HG02623 (cell line): ENCODE data around the gene SSH2.
"Not testable (repeated sequence)": the region's sequence is repeated elsewhere in the genome, so short reads cannot be mapped to it uniquely, and the experiment has no call there.

ENCODE experiments used
- ATAC-seq: cut with Tn5 transposase; IDR thresholded peaks from one replicate; pipeline ENCODE4 v1.9.1; 2021; ENCODE audit warnings: moderate library complexity; ENCODE audit not compliant: unreplicated experiment

Gene SSH2

DNA sequence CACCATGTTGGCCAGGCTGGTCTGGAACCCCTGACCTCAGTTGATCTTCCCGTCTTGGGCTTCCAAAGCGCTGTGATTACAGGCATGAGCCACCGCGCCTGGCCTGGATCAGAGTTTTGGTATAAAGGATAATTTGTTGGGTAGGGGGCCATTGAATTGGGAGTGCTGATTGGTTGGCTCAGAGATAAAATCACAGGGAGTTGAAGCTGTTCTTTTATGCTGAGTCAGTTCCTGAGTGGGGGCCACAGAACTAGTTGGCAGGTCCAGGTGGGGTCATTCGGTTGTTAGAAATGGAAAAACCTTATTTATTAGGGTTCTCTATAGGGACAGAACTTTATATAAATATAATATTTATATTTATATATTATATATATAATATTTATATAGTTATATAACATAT lies 147.1 kb downstream of the SSH2 start:
- ATAC-seq: no peak

DNA sequence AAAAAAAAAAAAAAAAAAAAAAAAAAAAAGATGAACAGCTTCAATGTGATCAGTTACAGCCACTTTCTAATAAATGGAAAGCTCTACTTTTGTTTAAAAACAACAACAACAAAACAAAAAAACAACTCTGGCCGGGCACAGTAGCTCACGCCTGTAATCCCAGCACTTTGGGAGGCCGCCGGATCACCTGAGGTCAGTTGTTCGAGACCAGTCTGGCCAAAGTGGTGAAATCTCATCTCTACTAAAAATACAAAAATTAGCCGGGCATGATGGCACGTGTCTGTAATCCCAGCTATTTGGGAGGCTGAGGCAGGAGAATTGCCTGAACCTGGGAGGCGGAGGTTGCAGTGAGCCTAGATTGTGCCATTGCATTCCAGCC lies 150.2 kb downstream of the SSH2 start:
- ATAC-seq: not testable (repeated sequence)

DNA sequence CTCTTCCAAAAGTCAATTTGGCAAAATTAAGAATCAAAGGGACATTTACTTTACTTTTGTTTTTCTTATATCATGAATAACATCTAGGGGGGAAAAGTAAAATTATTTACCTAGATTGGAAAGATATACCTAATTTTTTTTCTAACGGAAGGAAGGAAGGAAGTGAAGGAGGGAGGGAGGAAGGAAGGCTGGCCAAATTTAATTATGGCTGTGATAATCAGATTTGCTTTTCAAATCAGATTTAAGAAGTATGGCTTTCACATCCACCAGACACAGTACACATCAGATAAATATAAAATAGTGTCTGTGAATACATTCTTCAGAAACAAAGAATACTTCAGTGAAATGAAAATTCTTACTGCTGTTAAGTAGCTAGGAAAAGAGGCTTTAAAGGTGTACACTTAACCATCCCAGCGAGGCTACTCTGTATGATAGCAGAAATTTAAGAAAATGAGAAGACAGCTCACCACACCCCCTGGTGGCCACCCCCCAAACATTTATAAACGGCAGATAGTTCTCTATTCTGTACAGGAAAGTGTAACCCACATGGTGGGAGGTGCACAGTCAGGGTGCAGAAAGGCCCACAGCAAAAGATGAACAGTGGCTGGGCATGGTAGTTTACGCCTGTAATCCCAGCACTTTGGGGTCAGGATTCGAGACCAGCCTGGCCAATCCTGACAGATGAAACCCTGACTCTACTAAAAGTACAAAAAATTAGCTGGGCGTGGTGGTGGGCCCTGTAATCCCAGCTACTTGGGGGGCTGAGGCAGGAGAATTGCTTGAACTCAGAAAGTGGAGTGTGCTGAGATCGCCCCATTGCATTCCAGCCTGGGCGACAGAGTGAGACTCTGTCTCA lies 150.8 kb downstream of the SSH2 start:
- no peak for ATAC-seq

DNA sequence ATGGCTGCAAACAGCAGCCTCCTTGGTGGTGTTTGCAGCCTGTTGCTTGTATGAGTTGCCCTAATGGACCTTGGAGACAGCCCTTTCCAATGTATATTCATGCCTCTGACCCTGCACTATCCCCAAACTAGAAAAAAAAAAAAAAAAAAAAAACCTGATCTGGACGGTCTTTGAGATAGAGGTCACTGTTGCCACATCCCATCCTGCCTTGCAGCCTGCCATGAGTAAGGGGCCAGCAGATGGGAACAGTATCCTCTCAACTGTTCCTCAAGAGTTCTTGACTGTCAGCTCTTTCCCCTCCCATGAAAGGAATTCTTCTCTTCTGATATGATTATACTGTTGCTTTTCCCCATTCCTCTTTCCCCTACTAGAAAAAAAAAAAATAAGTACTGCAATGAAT lies 152.4 kb downstream of the SSH2 start:
- ATAC-seq: no peak

DNA sequence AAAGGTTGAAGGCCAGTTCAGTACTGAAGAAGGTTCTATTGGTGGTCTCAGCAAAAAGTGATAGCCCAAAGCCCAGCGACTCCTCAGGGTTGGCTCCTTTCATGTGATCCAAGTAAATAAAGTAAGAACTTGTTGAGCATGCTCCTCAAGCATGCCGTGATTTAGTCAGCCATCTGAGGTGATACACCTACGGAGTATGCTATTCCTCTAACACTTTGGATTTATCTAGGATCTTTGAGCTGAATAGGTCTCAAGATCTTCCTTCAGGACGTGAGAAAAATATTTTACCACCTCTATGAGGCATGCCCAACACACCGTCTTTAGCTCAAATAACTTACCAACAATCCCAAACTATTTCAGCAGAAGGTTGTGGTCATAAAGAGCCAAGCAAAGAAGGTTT lies 154.0 kb downstream of the SSH2 start:
- no peak for ATAC-seq

DNA sequence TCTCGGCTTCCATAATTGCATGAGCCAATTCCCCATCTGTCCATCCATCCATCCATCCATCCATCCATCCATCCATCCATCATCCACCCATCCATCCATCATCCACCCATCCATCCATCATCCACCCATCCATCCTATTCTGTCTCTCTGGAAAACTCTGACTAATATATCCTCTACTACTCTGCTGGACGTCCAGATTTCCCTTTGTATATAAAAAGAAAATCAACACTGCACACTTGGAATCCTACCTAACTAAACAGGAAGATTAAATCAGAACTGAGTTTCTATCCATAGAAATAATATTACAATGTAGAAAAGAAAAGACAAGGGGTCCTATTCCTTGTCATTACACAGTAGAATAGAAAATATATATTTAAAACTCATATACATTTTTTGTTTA lies 157.0 kb downstream of the SSH2 start:
- no peak for ATAC-seq

DNA sequence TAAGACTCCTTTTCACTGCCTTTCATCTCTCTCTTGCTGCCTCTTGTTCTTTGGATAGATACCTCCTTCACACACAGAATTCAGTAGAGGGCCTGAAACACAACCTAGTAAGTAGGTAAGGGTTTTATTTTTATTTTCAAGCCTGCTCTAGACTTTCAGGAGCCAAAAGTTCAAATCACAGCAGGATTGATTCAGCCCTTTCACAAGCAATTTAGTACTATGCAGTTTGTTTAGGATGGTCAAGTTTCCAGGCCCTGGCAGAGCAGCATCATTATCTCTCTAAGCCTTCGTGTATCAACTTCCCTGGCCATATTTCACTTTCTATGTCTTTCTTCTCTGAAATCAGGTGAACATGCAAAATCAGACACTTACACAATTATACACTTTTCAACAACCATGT lies 158.5 kb downstream of the SSH2 start:
- ATAC-seq: no peak

DNA sequence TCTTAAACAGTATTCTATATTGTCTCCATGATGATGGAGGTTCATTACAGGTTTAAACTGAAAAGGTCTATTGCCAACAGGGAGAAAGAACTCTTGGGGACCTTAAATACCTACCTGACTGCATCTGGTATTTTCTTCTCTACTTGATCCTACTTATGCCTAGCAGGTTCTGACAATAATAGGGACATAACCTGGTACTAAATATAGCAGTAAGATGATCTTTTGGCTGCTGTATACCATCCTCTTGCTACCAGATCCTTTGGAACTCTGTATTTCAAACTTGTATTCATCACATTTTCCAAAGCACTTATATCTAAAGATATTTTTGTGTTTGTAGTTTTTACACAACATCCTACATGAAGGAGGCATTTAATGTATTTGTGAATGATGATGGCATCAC lies 160.8 kb downstream of the SSH2 start:
- no peak for ATAC-seq

DNA sequence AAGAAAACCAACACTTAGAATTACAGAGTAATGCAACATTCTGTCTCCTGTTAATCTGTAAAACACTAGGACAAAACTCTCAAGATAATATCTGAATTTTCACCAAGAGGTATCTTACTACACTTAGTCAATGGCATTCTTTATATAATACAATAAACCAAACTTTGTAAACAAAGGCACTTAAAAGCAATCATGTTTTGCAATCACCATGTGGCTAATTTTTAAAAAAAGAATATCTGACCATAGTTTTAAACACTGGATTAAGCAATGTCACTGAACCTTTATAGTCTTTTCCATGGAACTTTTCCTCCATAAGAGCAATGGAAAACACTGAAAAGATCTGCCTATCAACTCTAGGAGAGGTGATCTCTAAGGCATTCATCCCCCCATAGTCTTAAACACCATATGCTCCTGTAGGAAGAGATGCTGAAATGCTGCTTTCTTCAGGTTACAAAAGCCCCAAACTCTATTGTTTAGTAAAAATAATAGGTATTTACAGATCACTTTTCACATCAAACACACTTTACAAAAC lies 163.2 kb downstream of the SSH2 start:
- ATAC-seq: no peak

DNA sequence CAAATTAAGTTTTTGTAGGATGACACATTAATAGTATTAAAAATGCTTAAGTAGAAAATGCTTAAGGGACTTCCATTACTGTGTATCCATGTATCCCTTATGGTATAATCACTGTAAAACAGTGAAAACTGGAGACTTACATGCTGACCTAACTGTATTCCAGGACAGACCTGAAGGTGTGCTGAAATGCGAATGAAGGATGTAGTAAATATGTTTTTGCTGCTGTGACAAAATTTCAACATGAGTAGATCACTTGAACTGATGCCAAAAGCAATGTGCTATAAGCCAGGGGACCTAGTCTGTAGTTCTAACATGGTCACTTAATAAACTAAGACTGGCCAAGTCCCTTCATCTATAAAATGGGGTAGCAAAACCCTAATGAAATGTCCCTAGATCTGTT lies 165.3 kb downstream of the SSH2 start:
- ATAC-seq: no peak

DNA sequence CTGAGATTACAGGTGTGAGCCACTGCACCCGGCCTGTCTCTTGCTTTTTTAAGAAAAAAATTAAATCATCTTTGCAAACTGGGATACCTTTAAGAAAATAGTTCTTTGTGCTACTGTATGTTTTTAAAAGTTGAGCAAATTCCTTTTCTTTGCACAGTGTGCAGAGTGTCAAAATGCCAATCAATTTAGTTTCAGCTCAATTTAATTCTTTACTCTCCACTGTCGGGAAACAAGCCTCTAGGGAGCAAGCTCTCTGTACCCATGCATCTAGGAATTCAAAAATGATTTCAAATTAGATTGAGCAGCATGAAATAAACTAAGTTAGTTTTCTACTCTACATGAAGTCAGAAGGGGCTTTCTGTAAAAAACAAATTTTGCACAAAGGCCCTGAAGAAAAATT lies 165.8 kb downstream of the SSH2 start:
- ATAC-seq: no peak

DNA sequence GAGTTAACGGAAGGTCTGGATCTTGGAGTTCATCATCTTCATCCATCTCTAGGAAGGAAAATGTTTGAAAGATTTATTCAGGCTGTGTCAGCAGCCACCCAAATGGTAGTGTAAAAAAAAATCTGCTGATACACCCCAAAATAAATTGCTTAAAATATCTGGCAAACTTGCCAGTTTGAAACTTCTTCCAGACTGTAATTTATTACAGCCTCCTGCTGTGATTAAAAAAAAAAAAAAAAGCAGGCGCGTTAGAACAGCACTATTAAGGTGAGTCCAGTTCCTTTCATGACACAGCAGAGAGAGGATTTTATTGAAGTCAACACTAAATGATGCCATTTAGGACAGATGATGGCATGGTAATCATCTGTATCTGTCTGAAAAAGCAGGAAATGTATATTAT lies 166.8 kb downstream of the SSH2 start:
- no peak for ATAC-seq

DNA sequence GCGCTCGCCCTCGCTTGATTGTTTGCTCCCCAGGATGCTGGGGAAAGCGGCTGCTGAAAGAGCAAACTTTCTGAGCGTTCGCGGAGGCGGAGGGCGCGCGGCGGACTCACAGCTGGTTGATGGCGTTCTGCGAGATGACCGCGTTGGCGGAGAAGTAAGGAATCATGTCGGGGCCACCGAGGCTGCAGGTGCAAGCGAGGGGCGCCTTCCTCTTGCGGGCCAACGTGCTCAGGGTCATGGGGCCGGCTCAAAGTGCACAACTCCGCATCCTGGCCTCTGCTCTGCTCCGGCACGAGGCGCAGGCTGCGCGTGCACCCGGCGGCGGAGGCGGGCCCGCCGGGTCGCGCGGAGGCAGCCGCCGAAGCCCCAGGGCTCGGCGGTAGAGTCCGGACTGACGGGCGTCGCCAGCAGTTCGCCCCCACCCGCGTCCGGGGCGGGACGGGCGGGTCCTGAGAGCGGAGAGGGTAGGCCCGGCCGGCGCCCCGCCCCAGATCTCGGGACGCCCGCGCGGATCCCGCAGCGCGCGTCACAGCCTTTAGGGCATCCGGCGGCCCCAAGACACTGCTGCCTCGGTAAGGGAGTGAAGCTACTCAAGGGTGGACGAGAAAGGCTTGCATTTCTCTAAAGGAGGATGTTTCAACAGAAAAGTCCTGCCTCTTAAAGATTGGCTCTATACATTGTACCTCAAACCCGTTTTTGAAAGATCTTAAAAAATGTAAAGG lies 168.8 kb downstream of the SSH2 start:
- peak; percentile 73 for ATAC-seq

DNA sequence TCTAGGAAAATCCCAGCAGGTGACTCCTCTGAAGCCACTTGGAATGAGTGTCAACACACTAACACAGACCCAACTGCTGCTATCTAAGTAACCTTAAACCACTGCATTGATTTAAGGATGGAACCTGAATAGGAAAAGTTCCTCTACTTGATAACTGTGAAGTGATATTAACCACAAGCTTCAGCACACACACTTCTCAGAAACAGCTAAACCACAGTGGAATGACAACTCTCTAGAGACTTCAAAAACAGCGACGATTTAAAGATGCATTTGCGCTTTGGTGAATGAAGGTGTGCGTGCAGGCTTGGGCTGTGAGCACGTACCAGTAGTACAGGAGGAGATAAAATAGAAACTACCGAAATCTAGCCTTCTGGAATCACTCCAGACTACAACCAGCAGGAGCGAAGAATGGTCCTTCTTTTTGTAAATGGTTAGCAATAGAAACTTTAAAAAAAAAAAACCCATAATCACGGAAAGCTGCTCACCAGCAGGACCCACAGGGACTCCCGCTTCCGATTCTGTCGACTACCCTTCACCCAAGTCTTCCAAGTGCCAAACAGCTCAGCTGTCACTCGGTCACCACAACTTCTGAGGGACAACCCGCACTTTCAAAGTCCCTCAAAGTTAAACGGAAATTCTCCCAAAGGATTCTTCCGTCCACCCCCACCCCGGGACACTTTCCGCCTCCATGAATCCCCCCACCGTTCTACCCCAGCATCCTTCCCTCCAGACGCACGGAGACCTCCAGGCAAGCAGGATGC lies 169.6 kb downstream of the SSH2 start:
- peak; percentile 31 for ATAC-seq

DNA sequence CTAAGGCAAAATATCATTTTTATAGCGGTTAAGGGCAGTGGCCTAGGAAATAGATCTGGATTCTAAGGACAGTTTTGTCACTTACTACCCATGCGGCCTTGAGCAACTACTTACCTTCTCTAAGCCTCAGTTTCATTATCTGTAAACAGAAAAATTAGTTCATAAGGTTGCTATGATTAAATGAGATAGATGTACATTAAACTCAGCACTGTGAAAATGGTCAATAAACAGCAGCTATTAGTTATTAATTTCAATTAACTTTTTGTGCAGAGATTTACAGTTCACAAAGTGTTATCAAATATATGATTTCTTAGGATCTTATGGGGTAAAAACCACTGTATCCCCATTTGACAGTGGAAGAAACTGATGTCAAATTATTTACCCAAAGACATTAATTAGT lies 171.8 kb downstream of the SSH2 start:
- no peak for ATAC-seq

DNA sequence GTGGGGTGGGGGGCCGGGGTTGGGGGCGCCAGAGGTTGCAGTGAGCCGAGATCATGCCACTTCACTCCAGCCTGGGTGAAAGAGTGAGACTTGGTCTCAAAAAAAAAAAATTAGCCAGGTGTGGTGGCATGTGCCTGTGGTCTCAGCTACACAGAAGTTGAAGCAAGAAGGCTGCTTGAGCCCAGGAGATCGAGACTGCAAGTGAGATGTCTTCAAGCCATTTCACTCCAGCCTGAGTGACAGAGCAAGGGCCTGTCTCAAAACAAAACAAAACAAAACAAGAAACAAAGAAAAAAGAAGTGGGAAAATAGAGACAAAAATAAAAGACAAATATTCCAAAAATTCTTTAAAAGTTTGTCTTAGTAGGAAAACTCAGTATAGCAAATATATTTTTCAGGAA lies 172.2 kb downstream of the SSH2 start:
- no peak for ATAC-seq

DNA sequence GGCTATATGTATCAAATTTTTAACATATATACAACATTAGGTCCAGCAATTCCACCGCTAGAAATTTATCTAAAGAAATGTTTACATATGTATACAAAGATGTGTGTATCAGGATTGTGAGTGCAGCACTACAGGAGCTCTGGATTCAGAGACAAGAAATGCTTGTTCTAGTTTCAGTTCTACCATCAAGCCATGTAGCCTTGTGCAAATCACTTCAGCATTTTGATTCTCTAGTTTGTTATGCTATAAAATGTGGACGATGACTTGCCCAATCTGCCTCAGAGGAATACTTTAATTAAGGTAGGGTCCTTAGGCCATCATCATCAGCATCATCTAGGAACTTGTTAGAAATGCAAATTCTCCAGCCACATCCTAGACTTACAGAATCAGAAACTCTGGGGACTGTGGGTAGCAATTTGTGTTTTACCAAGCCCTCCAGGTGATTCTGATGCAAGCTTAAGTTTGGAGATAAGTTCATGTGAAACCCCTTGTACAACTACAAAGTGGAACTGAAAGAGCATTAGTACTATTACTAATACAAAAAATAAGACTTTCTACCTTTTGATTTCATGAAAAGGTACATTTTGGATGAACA lies 176.1 kb downstream of the SSH2 start:
- no peak for ATAC-seq

DNA sequence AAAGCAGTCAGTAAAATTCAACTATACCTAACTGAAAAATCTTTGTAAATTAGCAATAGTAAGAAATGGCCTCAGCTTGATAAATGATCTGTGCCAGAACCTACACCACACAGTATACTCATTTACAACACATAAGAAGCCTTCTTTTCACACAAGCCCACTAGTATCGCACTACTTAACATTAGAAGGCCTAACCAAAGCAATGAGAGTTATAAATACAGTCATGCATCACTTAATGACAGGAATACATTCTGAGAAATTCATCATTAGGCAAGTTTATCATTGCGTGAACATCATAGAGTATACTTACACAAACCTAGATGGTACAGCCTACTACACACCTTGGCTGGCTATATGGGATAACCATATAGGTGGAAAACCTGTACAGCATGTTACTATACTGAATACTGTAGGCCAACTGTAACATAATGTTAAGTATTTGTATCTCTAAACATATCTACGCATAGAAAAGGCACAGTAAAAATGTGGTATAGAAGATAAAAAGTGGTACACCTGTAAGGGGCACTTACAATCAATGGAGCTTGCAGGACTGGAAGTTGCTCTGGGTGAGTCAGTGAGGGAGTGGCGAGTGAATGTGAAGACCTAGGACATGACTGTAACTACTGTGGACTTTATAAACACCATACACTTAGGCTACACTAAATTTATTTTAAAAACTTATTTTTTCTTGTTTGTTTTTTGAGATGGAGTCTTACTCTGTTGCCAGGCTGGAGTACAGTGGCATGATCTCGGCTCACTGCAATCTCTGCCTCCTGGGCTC lies 180.8 kb downstream of the SSH2 start:
- no peak for ATAC-seq

DNA sequence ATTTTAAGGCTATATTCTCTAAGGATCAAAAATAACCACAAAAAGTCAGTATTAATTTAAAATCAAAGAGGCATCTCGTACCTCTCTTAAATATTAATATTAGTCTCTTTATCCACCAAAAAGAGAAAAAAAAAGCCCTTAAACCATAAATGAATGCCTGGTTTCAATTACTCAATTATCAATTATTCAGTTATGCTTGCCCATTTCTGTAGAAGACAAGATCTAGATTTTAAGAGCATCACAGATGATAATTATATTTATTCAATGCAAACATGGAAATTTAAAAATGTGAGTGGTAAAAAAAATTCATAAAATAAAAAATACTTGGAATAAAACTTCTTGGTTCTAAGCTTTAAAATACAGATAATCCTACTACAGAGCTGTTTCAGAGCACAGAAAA lies 181.6 kb downstream of the SSH2 start:
- ATAC-seq: no peak

DNA sequence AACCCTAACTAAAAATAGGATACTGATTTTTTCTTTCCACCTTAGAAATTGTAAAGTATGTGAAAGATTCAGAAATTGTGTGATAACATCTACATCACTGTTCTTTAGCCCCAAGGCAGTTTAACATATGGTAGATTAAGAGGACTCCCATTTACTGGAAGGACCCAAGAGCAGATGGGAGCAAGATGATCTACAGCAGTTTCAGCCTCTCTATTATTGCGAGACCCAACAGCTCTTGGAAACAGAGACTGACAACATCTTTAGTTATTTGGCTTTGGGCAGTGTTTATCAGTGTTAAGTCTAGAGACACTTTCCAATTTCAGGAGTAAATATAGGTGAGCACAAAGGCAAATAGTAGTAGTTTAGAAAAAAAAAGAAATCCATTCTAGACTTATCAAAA lies 182.4 kb downstream of the SSH2 start:
- no peak for ATAC-seq
